NCI-H2196 treated with DMSO at 0.1 percent for 48 hours (cell line): ENCODE results near the gene FCHO1.
"Not testable (repeated sequence)": the region's sequence is repeated elsewhere in the genome, so short reads cannot be mapped to it uniquely, and the experiment has no call there.

ENCODE experiments used
- DNase-seq: peaks from one replicate; lab custom pipeline; 2025; ENCODE audit not compliant: unreplicated experiment; lab: John Stamatoyannopoulos, UW

The FCHO1 gene

GRCh38 chr19:17762505-17763229 is 11.4 kb downstream of the FCHO1 start:
- peak; percentile 37 for DNase-seq

GRCh38 chr19:17764348-17764747 is 13.1 kb downstream of the FCHO1 start:
- no peak for DNase-seq

- DNase-seq: no peak
Measured at GRCh38 chr19:17765069-17765618, 13.9 kb downstream of the FCHO1 start.

GRCh38 chr19:17766543-17767131 is 15.4 kb downstream of the FCHO1 start:
- peak; percentile 49 for DNase-seq

- no peak for DNase-seq
Measured at GRCh38 chr19:17767559-17767958, 16.3 kb downstream of the FCHO1 start.

- no peak for DNase-seq
Measured at GRCh38 chr19:17770613-17771012, 19.3 kb downstream of the FCHO1 start.

GRCh38 chr19:17772172-17772571 is 20.9 kb downstream of the FCHO1 start:
- no peak for DNase-seq

- no peak for DNase-seq
Measured at GRCh38 chr19:17775245-17775927, 24.1 kb downstream of the FCHO1 start.

- no peak for DNase-seq
Measured at GRCh38 chr19:17775991-17776803, 24.9 kb downstream of the FCHO1 start.

- not testable (repeated sequence) for DNase-seq
Measured at GRCh38 chr19:17777840-17778239, 26.6 kb downstream of the FCHO1 start.

- peak; percentile 30 for DNase-seq
Measured at GRCh38 chr19:17778251-17778967, 27.1 kb downstream of the FCHO1 start.

- no peak for DNase-seq
Measured at GRCh38 chr19:17778968-17779929, 28.0 kb downstream of the FCHO1 start.

- no peak for DNase-seq
Measured at GRCh38 chr19:17780781-17781180, 29.5 kb downstream of the FCHO1 start.

- DNase-seq: not testable (repeated sequence)
Measured at GRCh38 chr19:17783721-17784120, 32.4 kb downstream of the FCHO1 start.

- DNase-seq: peak; percentile 31
Measured at GRCh38 chr19:17784201-17785008, 33.1 kb downstream of the FCHO1 start.

GRCh38 chr19:17787274-17787913 is 36.1 kb downstream of the FCHO1 start:
- no peak for DNase-seq

- no peak for DNase-seq
Measured at GRCh38 chr19:17788632-17789031, 37.4 kb downstream of the FCHO1 start.
